ENCODE measurements around the gene RAD52.

The RAD52 gene

DNA sequence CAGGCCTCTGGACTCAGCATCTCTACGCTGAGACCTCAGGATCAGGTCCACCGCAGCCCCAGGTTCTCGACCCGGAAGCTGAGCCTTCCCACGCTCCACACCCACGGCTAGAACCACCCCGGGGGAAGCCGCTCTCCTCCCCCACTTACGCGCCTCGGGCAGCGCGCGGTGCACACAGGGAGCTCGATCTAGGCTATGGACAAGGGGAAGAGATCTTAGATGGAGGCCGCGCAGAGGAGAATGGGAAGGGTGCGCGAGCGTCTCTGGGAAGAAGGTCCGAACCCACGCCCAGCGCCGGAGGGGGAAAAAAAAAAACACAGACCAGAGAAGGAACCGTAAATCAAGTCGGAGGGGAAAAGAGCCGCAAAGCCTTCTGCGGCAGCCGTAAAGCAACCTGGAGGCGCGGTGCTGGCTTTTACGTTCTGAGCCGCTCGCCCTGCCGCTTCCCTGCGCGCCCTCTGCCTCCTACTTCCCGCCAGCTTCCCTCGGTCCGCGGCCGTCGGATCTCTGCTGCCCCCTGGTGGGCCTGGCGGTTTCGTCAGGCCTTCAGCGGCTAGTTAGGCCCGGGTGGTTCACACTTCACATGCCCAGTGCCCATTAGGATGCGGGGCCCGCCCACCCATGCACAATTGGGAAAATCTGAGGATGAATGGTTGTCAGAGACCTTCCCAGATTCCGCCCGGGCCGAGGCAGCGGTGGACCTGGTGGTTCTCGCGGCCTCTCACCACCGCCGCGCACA, at the start of gene RAD52:
TSS of gene RAD52 (minus strand) at position 242 of the 739 bp plus-strand sequence. CDS start 16,636 bp downstream, outside the sequence.
- DNase-seq = peak; percentile 99

DNA sequence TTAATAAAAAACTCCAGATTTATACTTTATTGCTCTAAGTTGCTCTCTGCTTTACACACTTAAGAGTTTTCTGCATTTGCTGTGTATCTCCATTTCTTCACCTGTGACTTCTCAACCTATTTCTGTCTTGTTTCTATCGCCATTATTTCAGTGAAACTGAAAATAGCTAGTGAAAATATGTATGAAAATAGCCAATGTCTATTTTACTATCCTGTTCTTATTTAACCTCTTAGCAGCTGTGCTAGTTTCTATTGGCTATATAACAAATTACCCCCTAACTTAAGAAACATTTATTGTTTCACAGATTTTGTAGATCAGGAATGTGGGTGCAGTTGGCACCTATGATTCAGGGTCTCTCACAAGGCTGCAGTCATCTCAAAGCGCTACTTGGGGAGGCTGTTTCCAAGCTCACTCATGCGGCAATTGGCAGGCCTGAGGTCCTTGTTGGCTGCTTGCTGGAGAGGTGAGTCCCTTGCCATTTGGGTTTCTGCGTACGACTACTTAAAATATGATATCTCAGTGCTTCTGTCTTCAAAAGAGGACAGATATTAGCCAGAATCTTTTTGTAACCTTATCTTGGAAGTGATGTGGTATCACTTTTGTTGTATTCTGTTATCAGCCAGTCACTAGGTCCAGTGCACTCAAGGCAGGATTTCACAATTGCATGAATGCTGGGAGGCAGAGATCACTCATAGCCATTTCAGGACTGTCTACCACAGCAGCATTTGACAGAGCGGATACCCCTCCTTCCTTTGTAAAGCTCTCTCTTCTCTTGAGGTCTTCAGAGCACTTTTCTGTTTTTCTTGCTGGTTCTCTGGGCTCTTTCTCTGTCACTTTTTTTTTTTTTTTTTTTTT, 48.8 kb upstream of the RAD52 start:
- no peak for DNase-seq

DNA sequence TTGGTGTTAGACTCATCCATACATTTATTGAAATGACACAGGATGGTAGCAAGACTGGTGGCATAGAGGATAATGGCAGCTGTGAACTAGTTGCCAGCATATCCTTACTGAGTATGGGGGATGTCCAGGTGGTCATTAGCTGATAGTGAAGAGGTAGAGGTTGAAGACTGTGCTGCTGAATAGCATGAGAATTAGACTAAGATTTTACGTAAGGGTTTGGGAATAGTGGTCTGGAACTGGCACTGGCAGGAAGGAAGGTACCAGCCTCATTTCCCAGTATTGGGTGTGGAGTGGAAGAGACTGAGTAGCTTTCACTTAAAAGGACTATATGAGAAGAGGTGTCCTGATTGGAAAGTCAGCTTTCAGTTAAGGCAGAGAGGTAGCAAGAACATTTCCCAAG, 48.0 kb upstream of the RAD52 start:
- no peak for DNase-seq

DNA sequence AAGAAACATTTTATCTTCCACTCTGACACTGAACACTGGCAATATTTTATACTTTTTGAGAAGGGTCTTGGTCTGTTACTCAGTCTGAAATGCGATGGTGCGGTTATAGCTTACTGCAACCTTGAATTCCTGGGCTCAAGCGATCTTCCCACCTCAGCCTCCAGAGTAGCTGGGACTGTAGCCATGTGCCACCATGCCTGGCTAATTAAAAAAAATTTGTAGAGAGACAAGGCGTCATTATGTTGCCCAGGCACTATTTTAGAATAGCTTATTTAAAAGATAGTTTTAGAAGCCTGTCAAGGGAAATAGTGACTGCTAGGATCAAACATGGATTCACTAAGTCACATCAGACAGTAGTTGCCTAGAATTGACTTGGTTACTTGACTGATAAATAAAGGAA, 47.4 kb upstream of the RAD52 start:
- DNase-seq = no peak

DNA sequence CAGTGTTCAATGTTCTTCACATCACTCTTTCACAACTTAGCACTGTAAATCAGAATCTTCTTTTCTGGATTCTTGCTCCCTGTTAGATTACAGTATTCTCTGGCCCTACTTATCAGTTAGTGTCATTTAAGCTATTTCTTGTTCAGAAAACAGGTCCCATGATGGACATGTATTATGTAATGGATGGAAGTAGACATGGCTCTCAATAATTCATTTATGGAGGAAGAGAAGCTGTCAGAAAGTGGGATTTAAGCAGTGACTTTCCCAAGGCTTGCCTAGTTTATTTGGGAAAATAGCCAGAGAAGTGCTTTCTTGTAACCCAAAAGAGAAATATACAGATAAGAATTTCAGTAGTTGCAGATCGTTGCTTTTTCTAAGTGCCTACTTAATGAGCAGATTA, 43.2 kb upstream of the RAD52 start:
- DNase-seq = no peak

DNA sequence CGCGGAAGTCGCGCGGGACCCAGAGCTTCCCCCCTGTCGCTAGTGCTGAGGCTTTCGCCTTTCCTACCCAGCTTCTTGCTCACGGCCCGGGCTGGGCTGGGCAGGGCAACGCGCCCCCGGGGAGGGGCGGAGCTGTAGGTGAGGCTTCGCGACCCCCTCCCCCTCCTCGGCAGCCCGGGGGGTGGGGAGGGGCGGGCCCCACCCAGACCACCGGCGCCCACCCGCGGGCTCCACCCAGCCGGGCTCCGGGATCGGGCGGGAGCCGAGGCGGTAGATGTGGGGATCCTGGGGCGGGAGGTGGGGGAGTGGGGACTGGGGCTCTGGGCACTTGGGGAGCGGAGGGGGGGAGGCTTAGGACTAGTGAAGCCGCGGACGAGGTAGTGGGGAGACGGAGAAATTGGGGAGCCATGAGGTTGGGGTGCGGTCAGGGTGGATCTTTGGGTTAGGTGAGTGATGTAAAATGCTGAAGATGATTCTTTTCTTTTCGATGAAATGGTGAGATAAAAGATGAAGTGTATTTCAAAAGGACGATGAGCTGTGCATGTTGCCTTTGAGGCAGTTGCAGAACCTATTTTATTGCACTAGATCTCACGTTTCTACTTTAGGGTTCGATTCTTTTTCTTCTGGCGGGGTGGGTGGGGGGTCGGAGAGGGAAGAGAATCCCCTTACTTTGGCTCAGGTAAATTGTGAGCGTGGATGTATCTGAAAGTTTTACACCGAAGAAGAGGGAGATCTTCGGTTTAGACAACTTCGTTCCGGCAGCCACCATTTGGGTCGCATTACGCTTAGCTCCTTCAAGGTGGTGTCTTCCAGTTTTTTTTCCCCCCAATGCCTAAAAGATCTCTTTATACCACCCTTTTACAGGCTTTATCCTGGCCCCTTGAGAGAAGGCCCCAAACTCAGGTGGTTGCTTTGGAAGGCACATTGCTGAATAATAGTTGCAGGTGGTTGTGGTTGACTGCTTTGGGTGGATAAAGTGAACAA, 42.1 kb upstream of the RAD52 start:
- DNase-seq = no peak

DNA sequence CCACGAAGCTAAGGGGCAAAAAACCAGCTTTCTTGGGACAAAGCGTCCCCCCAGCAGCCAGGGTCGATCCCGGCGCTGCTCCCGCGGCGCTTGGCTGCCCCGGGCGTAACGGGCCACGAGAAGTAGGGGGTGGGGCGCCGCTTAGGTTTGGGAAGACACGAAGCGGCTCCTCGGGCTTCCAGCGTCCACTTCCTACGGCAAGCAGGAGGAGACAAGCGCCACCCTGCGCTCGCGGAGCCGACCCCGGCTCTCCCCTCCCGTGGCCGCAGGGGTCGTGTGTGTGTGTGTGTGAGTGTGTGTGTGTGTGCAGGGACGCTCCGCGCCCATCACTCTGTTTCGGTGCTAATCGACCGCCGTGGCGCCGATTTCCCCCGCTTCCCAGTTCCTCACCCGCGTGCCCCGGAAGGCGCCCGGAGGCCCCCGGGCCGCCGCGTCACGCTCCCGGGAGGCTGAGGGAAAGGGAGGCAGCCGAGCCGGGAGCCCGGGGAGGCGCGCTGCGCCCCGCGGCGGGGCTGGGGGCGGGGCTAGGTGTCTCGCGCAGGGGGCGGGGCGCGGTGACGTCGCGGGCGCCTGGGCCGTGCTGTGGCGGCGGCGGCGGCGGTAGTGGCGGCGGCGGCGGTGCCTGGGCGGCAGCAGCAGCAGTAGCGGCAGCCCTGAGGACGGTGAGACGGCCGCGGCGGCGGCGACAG, 41.3 kb upstream of the RAD52 start, which contains the start of gene ERC1:
TSS of gene ERC1 (plus strand) at position 563 of the 689 bp plus-strand sequence. CDS start 36,681 bp downstream, outside the sequence.
- peak; percentile 89 for DNase-seq

DNA sequence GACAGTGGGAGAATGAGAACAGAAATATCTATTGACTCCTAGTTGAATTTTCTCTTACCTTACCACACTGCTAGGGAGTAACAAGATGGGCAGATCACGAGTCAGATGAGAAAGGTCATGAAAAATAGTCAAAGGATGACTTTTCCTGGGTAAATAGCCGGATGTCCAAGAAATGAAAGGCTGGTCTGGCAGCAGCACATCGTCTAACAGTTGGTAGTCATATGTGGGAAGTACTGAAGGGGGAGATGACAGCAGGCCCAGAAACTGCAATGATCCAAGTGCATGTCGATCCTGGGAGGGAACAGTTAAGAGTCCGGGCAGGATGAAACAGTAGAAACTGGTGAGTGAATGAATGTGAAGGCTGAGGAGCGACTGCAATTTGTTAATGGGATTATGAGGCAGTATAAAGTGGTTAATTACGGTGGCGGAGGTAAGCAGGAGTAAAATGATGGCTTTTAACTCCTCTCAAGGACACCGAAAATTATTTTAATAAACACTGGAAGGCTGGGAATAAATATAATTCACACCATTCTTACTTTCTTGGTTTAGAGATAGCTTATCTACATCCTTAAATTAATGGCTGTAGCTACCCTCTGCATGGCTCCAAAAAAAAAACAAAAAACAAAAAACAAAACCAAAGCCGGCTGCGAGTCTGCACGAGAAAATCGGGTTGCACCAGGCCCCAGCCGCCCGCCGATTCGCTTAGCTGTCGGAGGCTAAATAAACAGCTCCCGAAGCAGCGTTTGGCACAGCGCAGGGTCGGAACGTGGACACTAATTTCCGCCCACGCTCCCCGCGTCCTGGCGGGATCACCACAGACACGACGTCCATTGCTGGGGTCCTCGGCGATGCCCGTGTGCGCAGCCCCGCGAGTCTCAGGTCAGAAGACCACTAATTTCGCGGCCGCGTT, 40.5 kb upstream of the RAD52 start:
- peak; percentile 77 for DNase-seq

DNA sequence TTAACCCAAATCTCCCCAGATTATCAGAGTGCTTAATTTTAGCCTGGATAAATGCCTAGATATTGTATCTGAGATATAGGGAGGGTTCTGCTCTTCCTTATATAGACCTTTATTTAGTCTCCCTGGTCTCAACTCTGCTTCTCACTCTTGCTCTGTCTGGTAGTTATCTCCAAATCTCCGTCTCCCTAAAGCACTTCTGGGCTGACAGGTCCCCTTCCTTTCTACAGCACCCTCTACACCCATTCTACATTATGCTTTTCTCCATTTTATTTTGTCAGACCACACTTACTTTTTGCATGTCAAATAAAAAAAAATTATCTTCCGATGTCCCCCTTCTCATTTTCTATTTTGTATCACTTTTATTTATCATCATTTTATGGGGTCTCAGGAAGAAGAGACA, 39.6 kb upstream of the RAD52 start:
- DNase-seq = no peak

DNA sequence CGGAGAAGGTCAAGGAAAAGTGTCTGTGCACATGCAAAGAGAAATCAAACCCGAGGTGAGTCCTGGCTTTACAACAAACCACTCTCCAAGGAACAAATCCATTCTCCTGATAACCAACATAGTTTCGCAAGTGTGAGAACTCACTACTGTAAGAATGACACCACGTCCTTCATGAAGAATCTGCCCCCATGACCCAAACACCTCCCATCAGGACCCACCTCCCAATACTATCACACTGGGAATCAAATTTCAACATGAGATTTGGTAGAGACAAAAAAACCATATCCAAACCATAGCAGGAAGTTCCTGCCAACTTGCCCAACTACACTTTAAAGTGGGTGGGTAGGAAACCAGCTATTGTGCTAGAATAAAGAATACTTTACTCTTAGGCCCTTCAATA, 39.2 kb upstream of the RAD52 start:
- DNase-seq = no peak

DNA sequence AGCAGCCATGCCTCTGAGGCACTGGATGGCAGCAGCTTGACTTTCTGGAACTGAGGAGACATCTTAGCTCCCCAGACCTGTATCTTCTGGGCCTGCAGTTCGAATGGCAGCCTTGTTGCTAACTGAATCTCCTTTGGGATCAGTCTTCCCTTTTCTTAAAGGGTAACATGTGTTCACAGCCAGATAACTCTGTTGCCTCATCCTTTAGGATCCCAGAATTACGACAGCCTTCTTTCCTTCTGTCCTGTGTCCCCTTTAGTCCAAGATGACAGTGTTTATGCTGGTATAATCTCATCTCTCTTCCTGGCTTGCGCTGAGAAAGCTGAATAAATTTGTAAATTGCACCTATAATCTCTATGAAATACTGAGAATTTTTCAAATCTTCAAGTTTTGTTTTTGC, 32.5 kb upstream of the RAD52 start:
- no peak for DNase-seq

DNA sequence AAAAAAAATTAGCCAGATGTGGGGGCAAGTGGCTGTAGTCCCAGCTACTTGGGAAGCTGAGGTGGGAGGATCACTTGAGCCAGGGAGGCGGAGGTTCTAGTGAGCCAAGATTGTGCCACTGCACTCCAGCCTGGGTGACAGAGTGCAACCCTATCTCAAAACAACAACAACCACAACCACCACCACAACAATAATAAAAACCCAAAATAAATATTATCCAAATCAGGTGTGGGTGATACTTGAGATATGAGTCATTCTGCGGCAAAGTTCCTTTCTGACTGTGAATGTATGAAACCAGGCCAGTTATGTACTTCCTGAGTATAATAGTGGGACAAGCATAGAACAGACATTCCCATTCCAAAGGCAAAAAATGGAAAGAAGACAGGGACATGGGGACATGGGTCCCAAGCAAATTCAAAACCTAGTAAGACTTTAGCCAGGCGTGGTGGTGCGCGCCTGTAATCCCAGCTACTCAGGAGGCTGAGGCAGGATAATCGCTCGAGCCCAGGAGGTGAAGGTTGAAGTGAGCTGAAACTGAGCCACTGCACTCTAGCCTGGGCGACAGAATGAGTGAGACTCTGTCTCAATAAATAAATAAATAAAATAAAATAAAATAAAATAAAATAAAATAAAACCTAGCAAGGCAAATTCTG, 31.8 kb upstream of the RAD52 start:
- no peak for DNase-seq

DNA sequence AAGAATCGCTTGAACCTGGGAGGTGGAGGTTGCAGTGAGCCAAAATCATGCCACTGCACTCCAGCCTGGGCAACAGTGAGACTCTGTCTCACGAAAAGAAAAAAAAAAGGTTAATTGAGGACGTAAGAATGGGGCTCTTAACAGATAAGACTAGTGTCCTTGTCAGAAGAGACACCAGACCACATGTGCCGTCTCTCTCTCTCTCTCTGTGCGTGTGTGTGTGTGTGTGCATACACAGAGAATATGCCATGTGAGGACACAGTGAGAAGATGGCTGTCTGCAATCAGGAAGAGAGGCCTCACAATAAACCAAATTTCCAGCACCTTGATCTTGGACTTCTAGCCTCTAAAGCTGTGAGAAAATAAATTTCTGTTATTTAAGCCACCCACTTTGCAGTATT, 29.9 kb upstream of the RAD52 start:
- DNase-seq = no peak

DNA sequence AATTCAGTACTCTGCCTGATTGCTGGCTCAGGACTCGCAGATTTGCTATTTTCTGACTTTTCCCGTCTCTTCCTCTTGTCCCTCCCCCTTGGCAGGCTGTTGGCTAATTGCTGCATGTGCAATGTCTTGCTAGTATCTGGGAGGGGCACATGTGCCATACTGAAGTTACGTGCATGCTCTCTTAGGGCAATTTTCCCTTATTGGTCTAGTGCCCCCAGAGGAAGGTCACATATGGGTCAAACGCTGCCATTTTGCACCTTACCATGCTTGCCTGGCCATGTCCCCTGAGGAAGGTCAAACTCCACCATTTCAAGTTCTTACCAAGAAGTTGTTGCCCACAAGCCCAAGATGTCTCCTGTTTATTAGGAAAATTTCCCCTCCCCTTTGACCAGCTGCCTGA, 27.7 kb upstream of the RAD52 start:
- no peak for DNase-seq

DNA sequence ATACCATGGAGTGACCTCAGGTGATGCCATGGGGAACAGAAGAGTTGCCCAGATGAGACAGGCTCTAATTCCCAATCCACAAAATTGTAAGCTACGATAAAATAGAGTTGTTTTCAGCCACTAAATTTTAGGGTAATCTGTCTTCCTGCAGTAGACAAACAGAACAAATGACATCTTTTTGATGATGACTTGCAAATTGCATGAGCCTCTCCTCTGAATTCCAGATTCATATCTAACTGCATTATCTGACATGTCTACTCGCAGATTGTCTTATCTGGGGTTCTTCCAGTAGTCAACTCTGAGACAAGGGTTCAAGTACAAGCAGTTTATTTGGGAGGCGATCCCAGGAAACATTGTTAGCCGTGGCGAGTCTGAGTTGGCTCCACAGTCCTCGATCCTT, 27.1 kb upstream of the RAD52 start:
- DNase-seq = no peak

DNA sequence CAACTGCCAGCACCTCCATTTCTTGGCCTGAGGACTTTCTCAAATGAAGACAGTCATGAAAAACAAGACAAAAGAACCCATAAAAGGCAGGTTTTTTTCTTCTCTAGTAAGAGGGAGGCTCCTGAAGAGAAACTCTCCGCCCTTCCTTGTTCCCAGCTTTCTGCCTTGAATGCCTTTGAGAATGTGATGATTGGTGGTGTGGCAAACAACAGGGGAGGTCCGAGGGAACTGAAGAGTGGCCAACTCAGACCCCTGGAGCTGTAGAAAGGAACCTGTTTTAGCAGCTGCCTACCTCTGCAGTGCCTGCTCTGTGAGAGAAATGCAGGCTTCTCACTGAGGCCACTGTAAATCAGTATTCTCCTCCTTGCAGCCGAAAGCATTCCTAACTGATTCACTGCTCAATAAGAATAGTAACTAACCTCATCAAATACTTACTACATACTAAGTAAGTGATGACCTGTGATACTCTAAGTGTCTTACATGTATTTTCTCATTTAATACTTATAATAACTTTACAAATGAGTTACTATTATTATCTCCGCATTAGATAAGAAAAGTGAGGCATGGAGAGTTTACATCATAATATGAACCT, 24.9 kb upstream of the RAD52 start:
- DNase-seq = no peak

DNA sequence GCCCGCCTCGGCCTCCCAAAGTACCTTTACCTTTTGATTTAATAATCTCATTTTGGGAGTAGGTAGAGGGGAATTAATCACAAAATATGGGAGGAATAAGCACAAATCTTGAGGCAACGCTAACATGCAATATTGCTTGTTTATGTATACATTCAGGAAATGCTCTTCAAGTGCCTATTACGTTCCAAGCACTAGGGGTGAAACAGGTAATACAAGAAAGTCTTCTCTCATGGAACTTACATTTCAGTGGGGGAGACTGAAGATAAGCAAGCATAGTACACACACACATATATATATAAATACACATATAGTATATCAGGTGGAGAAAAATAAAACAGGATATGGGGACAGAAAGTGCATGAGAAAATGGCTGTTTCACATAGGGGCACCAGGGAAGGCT, 22.5 kb upstream of the RAD52 start:
- DNase-seq = no peak

DNA sequence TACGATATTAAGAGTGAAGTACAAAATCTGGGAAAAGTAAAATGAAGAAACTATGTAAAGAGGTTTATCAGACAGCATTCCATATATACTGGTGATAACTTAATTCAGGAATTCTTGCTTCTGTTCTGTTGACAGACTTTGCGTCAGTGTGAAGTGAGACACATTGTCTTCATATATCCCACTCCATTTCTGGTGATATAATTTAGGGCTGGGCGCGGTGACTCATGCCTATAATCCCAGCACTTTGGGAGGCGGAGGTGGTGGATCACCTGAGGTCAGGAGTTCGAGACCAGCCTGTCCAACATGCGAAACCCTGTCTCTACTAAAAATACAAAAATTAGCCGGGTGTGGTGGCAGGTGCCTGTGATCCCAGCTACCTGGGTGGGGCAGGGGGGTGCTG, 20.3 kb upstream of the RAD52 start:
- DNase-seq = no peak

DNA sequence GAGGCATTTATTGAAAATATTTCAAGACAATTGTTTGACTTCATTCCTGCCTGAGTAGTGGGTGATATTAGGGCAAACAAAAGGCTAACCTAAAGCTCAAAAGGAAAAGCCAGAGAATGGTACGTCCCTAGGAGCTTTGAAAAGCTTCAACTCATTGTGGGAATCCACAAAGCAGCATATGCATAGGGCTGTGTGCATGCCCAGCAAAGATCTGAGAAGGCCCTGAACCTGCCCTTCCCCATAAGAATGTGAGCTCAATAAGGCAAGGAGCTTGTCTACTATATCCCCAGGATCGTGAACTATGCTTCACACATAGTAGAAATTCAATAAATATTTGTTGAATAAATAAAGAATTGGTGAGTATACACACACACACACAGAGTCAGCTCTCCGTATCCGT, 19.1 kb upstream of the RAD52 start:
- no peak for DNase-seq

DNA sequence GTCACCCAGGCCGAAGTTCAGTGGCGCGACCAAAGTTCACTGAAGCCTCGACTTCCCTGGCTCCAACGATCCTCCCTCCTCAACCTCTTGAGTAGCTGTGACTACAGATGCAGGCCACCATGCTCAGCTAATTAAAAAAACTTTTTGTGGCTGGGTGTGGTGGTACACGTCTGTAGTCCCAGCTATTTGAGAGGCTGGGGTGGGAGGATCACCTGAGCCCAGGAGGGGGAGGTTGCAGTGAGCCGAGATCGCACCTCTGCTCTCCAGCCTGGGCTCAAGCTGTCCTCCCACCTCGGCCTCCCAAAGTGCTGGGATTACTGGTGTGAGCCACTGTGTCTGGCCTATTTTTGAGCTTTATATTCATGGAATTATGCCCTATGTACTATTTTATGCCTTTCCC, 18.1 kb upstream of the RAD52 start:
- no peak for DNase-seq

Data from fibroblast of upper back skin (primary cell).